ENCODE results near the gene SH2D7.

Gene SH2D7

GRCh38 chr15:78063970-78064385, 28.4 kb upstream of the SH2D7 start:
- Histone ChIP-seq H3K4me1 (ENCODE audit: insufficient read depth, poor library complexity, severe bottlenecking) (peaks cover 66% of the 10 kb centered on the region), H3K4me3 (ENCODE audit: severe bottlenecking) (no peak overlapping the region), H3K9me3 (ENCODE audit: severe bottlenecking) (no peaks in the 10 kb centered on the region), H3K36me3 (ENCODE audit: low read depth) (no peaks in the 10 kb centered on the region), H3K27me3 (ENCODE audit: insufficient read depth, poor library complexity, severe bottlenecking) (no peaks in the 10 kb centered on the region), H3K27ac (ENCODE audit: poor library complexity, severe bottlenecking) (no peak overlapping the region)
- DNase-seq (ENCODE audit: low spot score) (no peak), ATAC-seq (ENCODE audit: low read depth) (no peak)
- no peak for TF ChIP-seq CTCF (IDR thresholded peaks at IDR 0.05; ENCODE audit: poor library complexity, severe bottlenecking)

- H3K4me3 ChIP-seq (ENCODE audit: severe bottlenecking), result no peak overlapping the region
- no peak for ATAC-seq (ENCODE audit: low read depth)
- peaks cover 65% of the 10 kb centered on the region for H3K4me1 ChIP-seq (ENCODE audit: insufficient read depth, poor library complexity, severe bottlenecking)
- TF ChIP-seq CTCF (IDR thresholded peaks at IDR 0.05; ENCODE audit: poor library complexity, severe bottlenecking), result no peak
- H3K27me3 ChIP-seq (ENCODE audit: insufficient read depth, poor library complexity, severe bottlenecking), result no peaks in the 10 kb centered on the region
- H3K9me3 ChIP-seq (ENCODE audit: severe bottlenecking), result no peaks in the 10 kb centered on the region
- peak overlapping the region; percentile 50 for H3K27ac ChIP-seq (ENCODE audit: poor library complexity, severe bottlenecking)
- no peaks in the 10 kb centered on the region for H3K36me3 ChIP-seq (ENCODE audit: low read depth)
- no peak for DNase-seq (ENCODE audit: low spot score)
Measured at GRCh38 chr15:78064544-78064943, 27.8 kb upstream of the SH2D7 start.

- H3K36me3 ChIP-seq (ENCODE audit: low read depth), result no peaks in the 10 kb centered on the region
- peaks cover 71% of the 10 kb centered on the region for H3K4me1 ChIP-seq (ENCODE audit: insufficient read depth, poor library complexity, severe bottlenecking)
- no peaks in the 10 kb centered on the region for H3K27me3 ChIP-seq (ENCODE audit: insufficient read depth, poor library complexity, severe bottlenecking)
- H3K27ac ChIP-seq (ENCODE audit: poor library complexity, severe bottlenecking), result peak overlapping the region; percentile 50
- ATAC-seq (ENCODE audit: low read depth), result peak; percentile 97
- TF ChIP-seq CTCF (IDR thresholded peaks at IDR 0.05; ENCODE audit: poor library complexity, severe bottlenecking), result no peak
- no peak overlapping the region for H3K4me3 ChIP-seq (ENCODE audit: severe bottlenecking)
- no peaks in the 10 kb centered on the region for H3K9me3 ChIP-seq (ENCODE audit: severe bottlenecking)
- no peak for DNase-seq (ENCODE audit: low spot score)
Measured at GRCh38 chr15:78065284-78065872, 27.0 kb upstream of the SH2D7 start.

GRCh38 chr15:78065973-78066946, 26.1 kb upstream of the SH2D7 start:
- Histone ChIP-seq H3K4me3 (ENCODE audit: severe bottlenecking) (no peak overlapping the region), H3K4me1 (ENCODE audit: insufficient read depth, poor library complexity, severe bottlenecking) (peaks cover 79% of the 10 kb centered on the region), H3K27ac (ENCODE audit: poor library complexity, severe bottlenecking) (peak overlapping the region; percentile 50), H3K27me3 (ENCODE audit: insufficient read depth, poor library complexity, severe bottlenecking) (no peaks in the 10 kb centered on the region), H3K9me3 (ENCODE audit: severe bottlenecking) (no peaks in the 10 kb centered on the region), H3K36me3 (ENCODE audit: low read depth) (0 out of 2 replicates have a peak, but pooled peaks cover 1% of the 10 kb centered on the region)
- no peak for ATAC-seq (ENCODE audit: low read depth)
- DNase-seq (ENCODE audit: low spot score), result no peak
- no peak for TF ChIP-seq CTCF (IDR thresholded peaks at IDR 0.05; ENCODE audit: poor library complexity, severe bottlenecking)
